HL-60 (cell line): ENCODE results near the gene AKAP6.

ENCODE experiments used
- DNase-seq, 2 experiments: peaks; one replicate each; pipeline ENCODE4 v3.0.0-alpha.2; 2010 to 2020; ENCODE audit warnings: low read depth in 1 of 2, low spot score in 1 of 2
- H3K27ac ChIP-seq: fragments of 250-450 bp; sonication (Bioruptor Pico); replicated peaks from 2 replicates; pipeline ENCODE4 v1.5.1; 2020; ENCODE audit warnings: mild to moderate bottlenecking, moderate library complexity
- H3K27me3 ChIP-seq: fragments of 250-450 bp; sonication (Bioruptor Pico); 2 replicates; pipeline ENCODE4 v1.5.1; 2021; ENCODE audit warnings: mild to moderate bottlenecking, moderate library complexity; ENCODE audit not compliant: insufficient read depth, poor library complexity, severe bottlenecking
- H3K4me3 ChIP-seq: replicated peaks from 2 replicates; pipeline ENCODE4 v1.5.1; 2011; ENCODE audit warnings: mild to moderate bottlenecking, control low read depth, low read length; ENCODE audit not compliant: insufficient read depth
- CTCF ChIP-seq: IDR thresholded peaks from one replicate; pipeline ENCODE4 v1.5.1; 2011; ENCODE audit warnings: low read length, control low read depth, inconsistent platforms; ENCODE audit not compliant: insufficient read depth
- GABPA ChIP-seq: IDR thresholded peaks from 2 replicates; pipeline ENCODE4 v1.6.1; 2012; ENCODE audit warnings: low read depth
- POLR2AphosphoS5 ChIP-seq: IDR thresholded peaks from 2 replicates; pipeline ENCODE4 v1.6.1; 2012; ENCODE audit warnings: low read depth
- REST ChIP-seq: IDR thresholded peaks from 2 replicates; pipeline ENCODE4 v1.6.1; 2012; ENCODE audit warnings: low read depth; ENCODE audit not compliant: insufficient replicate concordance
- SPI1 ChIP-seq: IDR thresholded peaks from 2 replicates; pipeline ENCODE4 v1.6.1; 2012; ENCODE audit warnings: low read depth, mild to moderate bottlenecking, borderline replicate concordance

Gene AKAP6

GRCh38 chr14:32635061-32635719, 306.1 kb downstream of the AKAP6 start:
- Histone ChIP-seq H3K27me3 (no peaks in the 10 kb centered on the region), H3K27ac (no peak overlapping the region), H3K4me3 (no peak overlapping the region)
- no peak for TF ChIP-seq SPI1
- TF ChIP-seq POLR2AphosphoS5: no peak
- TF ChIP-seq GABPA: no peak
- TF ChIP-seq CTCF: no peak
- TF ChIP-seq REST: no peak
- no peak for DNase-seq

- no peak overlapping the region for H3K27ac ChIP-seq
- H3K27me3 ChIP-seq: no peaks in the 10 kb centered on the region
- DNase-seq: no peak
- TF ChIP-seq POLR2AphosphoS5 (no peak), CTCF (no peak), REST (no peak), GABPA (no peak), SPI1 (no peak)
- H3K4me3 ChIP-seq: no peak overlapping the region
These were observed 308.5 kb downstream of the AKAP6 start for GRCh38 chr14:32637582-32637981.

GRCh38 chr14:32639208-32639607, 310.1 kb downstream of the AKAP6 start:
- no peaks in the 10 kb centered on the region for H3K27me3 ChIP-seq

More at GRCh38 chr14:32639208-32639607, 310.1 kb downstream of the AKAP6 start:
- TF ChIP-seq SPI1 (no peak), CTCF (no peak)
- no peak for DNase-seq
- Histone ChIP-seq H3K27ac (no peak overlapping the region), H3K4me3 (no peak overlapping the region)
